GM12878 (cell line): Measurements from ENCODE around the gene GNB3. TPM values are rescaled to one million over a fixed set of nuclear protein-coding genes. Genes with fewer than 3 reads are reported as not detected.

Experiments used
- GATAD2B ChIP-seq: fragments of 450-650 bp; conservative IDR thresholded peaks from 2 replicates; pipeline ENCODE4 v1.6.1; 2017; ENCODE audit warnings: low read depth, mild to moderate bottlenecking, moderate library complexity
- NFIC ChIP-seq: IDR thresholded peaks from 2 replicates; pipeline ENCODE4 v1.6.1; 2012; ENCODE audit warnings: low read depth, mild to moderate bottlenecking, inconsistent platforms, low read length, moderate library complexity
- NR2C1 ChIP-seq: fragments of 450-650 bp; IDR thresholded peaks from 2 replicates; pipeline ENCODE4 v1.6.1; 2017; ENCODE audit warnings: antibody characterized with exemption, mild to moderate bottlenecking, moderate library complexity
- POLR2A ChIP-seq: IDR thresholded peaks from 2 replicates; pipeline ENCODE4 v1.6.1; 2011; ENCODE audit warnings: low read depth, mild to moderate bottlenecking, low read length
- POLR2AphosphoS5 ChIP-seq: IDR thresholded peaks from 2 replicates; pipeline ENCODE4 v1.6.1; 2011; ENCODE audit warnings: mild to moderate bottlenecking, low read length, inconsistent platforms
- POU2F2 ChIP-seq: IDR thresholded peaks from 3 replicates; pipeline ENCODE4 v1.6.1; 2011; ENCODE audit warnings: low read depth, mild to moderate bottlenecking, low read length, borderline replicate concordance
- SMAD5 ChIP-seq: IDR thresholded peaks from 2 replicates; pipeline ENCODE4 v1.6.1; 2016; ENCODE audit warnings: antibody characterized with exemption, low read depth
- SMC3 ChIP-seq: IDR thresholded peaks from 2 replicates; pipeline ENCODE4 v1.6.1; 2011; ENCODE audit warnings: low read length, improper control_type of control experiment, borderline replicate concordance
- TARDBP ChIP-seq: IDR thresholded peaks from 2 replicates; pipeline ENCODE4 v1.6.1; 2016; ENCODE audit warnings: borderline replicate concordance
- YY1 ChIP-seq: IDR thresholded peaks from 2 replicates; pipeline ENCODE4 v1.6.1; 2011; ENCODE audit warnings: low read depth, mild to moderate bottlenecking, low read length
- polyA plus RNA-seq, 11 experiments: library from polyadenylated mRNA; depleted of rRNA in 4 of 11; unstranded in 6 of 11; stranded (reverse) in 5 of 11; fragments of >200 nt; fragmentation: Nextera tagmentation in 4 of 11; fragmentation: Illumina TruSeq in 1 of 11; extraction: Ambion mirVana in 4 of 11; extraction: Trizol in 1 of 11; gene quantifications; 1 replicate in 1 of 11; 2 replicates in 10 of 11; pipeline versions ENCODE4 v1.2.1 to v1.2.3, GENCODE V29; 2011 to 2016; ENCODE audit warnings: inconsistent platforms in 2 of 11, missing spikeins in 2 of 11, low read depth in 1 of 11
- total RNA-seq, 4 experiments: library from RNA; depleted of rRNA in 3 of 4; stranded (reverse); fragments of >200 nt in 3 of 4; fragmentation: Illumina TruSeq in 1 of 4; extraction: Trizol in 1 of 4; gene quantifications; 2 replicates each; pipeline versions ENCODE4 v1.2.1 to v1.2.3, GENCODE V29; 2013 to 2021
- TF ChIP-seq, protein P1 (sequence below): fragments of 450-650 bp; formaldehyde crosslinking; IDR thresholded peaks from 2 replicates; pipeline ENCODE4 v1.4.0; 2020; ENCODE audit warnings: mild to moderate bottlenecking, moderate library complexity
- TF ChIP-seq, protein P2 (sequence below): IDR thresholded peaks from 2 replicates; pipeline ENCODE4 v1.6.1; 2012; ENCODE audit warnings: low read depth, low read length, improper control_type of control experiment
- TF ChIP-seq, protein P3 (sequence below): fragments of 450-650 bp; IDR thresholded peaks from 2 replicates; pipeline ENCODE4 v1.6.1; 2016; ENCODE audit warnings: mild to moderate bottlenecking
- TF ChIP-seq, protein P4 (sequence below): IDR thresholded peaks from 2 replicates; pipeline ENCODE4 v1.6.1; 2011; ENCODE audit warnings: borderline replicate concordance, low read depth, mild to moderate bottlenecking, moderate library complexity, low read length; ENCODE audit not compliant: insufficient read depth, poor library complexity, severe bottlenecking
- TF ChIP-seq, protein P5 (sequence below): fragments of 450-650 bp; IDR thresholded peaks from 2 replicates; pipeline ENCODE4 v1.6.1; 2017; ENCODE audit warnings: mild to moderate bottlenecking, low read depth, inconsistent platforms; ENCODE audit not compliant: poor library complexity, severe bottlenecking
- TF ChIP-seq, protein P6 (sequence below): fragments of 450-650 bp; conservative IDR thresholded peaks from 2 replicates; pipeline ENCODE4 v1.6.1; 2017; ENCODE audit warnings: mild to moderate bottlenecking, moderate library complexity

The GNB3 gene
- total and polyA plus RNA-seq, 10 of the 15 experiments (the other 5 are each of a cell fraction or from before 2014, with no cell fraction given): 0.05 to 1.1 (median 0.36) TPM

DNA sequence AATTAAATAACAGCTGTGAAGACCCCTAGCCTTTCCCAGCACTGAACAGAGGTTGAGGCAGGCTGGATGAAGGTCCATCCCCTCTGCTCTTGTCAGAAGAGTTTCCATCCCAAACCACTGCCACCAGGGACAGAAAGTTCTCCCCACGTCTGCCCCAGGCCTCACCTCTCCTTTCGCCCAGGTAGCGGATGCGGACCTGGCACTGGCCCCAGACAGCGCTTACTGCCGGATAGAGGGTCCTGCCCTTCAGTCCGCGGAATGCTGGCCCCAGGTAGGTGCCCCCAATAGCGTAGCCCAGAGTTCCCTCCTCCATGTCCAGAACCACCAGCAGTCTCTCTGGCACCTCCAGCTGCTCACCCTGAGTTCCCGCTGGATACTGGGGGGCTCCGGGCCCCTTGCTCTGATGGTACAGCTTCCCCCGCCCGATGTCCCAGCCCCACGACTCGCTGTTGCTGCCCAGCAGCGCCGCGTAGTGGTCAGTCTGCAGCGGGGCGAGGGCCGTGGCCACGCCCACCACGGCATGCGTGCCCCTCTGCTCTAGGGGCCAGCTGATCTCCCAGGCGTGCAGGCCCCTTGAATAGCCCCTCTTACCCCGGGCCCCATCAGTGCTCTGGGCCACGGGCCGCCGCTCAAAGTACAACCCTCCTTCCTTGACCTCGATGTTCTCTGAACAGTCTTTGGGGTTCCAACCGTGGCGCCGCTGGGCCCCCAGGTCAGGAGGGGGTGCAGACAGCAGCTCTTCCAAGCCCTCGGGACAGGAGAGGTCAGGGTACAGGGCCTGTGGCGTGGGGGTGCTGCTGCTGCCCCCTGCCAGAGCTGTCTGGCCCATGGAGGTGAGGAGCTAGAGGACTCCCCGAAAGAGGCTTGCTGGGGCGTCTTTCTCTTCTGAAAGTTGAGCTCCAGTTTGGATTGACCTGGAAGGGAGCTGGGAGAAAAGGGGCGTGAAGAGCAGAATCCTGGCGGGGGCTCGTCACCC lies 31.6 kb downstream of the GNB3 start (continued):
- TF ChIP-seq, protein P1, sequence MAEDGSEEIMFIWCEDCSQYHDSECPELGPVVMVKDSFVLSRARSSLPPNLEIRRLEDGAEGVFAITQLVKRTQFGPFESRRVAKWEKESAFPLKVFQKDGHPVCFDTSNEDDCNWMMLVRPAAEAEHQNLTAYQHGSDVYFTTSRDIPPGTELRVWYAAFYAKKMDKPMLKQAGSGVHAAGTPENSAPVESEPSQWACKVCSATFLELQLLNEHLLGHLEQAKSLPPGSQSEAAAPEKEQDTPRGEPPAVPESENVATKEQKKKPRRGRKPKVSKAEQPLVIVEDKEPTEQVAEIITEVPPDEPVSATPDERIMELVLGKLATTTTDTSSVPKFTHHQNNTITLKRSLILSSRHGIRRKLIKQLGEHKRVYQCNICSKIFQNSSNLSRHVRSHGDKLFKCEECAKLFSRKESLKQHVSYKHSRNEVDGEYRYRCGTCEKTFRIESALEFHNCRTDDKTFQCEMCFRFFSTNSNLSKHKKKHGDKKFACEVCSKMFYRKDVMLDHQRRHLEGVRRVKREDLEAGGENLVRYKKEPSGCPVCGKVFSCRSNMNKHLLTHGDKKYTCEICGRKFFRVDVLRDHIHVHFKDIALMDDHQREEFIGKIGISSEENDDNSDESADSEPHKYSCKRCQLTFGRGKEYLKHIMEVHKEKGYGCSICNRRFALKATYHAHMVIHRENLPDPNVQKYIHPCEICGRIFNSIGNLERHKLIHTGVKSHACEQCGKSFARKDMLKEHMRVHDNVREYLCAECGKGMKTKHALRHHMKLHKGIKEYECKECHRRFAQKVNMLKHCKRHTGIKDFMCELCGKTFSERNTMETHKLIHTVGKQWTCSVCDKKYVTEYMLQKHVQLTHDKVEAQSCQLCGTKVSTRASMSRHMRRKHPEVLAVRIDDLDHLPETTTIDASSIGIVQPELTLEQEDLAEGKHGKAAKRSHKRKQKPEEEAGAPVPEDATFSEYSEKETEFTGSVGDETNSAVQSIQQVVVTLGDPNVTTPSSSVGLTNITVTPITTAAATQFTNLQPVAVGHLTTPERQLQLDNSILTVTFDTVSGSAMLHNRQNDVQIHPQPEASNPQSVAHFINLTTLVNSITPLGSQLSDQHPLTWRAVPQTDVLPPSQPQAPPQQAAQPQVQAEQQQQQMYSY: no peak
- TF ChIP-seq, protein P2, sequence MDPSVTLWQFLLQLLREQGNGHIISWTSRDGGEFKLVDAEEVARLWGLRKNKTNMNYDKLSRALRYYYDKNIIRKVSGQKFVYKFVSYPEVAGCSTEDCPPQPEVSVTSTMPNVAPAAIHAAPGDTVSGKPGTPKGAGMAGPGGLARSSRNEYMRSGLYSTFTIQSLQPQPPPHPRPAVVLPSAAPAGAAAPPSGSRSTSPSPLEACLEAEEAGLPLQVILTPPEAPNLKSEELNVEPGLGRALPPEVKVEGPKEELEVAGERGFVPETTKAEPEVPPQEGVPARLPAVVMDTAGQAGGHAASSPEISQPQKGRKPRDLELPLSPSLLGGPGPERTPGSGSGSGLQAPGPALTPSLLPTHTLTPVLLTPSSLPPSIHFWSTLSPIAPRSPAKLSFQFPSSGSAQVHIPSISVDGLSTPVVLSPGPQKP: no peak
- no peak for TF ChIP-seq NR2C1
- peak; percentile 72; the same call in 1 of the 2 replicates for TF ChIP-seq YY1
- TF ChIP-seq SMC3: peak; percentile 35; the same call in 1 of the 2 replicates
- TF ChIP-seq, protein P3, sequence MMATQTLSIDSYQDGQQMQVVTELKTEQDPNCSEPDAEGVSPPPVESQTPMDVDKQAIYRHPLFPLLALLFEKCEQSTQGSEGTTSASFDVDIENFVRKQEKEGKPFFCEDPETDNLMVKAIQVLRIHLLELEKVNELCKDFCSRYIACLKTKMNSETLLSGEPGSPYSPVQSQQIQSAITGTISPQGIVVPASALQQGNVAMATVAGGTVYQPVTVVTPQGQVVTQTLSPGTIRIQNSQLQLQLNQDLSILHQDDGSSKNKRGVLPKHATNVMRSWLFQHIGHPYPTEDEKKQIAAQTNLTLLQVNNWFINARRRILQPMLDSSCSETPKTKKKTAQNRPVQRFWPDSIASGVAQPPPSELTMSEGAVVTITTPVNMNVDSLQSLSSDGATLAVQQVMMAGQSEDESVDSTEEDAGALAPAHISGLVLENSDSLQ: no peak
- TF ChIP-seq POLR2AphosphoS5: peak; percentile 14; the same call in 1 of the 2 replicates
- no peak for TF ChIP-seq NFIC
- 0 out of 2 replicates have a peak, but pooled peaks have one; percentile 35 for TF ChIP-seq TARDBP
- TF ChIP-seq SMAD5: peak; percentile 3; the same call in 1 of the 2 replicates
- peak; percentile 52; the same call in 1 of the 3 replicates for TF ChIP-seq POU2F2
- TF ChIP-seq GATAD2B: peak; percentile 72; the same call in 1 of the 2 replicates
- TF ChIP-seq, protein P4, sequence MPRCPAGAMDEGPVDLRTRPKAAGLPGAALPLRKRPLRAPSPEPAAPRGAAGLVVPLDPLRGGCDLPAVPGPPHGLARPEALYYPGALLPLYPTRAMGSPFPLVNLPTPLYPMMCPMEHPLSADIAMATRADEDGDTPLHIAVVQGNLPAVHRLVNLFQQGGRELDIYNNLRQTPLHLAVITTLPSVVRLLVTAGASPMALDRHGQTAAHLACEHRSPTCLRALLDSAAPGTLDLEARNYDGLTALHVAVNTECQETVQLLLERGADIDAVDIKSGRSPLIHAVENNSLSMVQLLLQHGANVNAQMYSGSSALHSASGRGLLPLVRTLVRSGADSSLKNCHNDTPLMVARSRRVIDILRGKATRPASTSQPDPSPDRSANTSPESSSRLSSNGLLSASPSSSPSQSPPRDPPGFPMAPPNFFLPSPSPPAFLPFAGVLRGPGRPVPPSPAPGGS: peak; percentile 61
- TF ChIP-seq POLR2A: peak; percentile 81
- TF ChIP-seq, protein P5, sequence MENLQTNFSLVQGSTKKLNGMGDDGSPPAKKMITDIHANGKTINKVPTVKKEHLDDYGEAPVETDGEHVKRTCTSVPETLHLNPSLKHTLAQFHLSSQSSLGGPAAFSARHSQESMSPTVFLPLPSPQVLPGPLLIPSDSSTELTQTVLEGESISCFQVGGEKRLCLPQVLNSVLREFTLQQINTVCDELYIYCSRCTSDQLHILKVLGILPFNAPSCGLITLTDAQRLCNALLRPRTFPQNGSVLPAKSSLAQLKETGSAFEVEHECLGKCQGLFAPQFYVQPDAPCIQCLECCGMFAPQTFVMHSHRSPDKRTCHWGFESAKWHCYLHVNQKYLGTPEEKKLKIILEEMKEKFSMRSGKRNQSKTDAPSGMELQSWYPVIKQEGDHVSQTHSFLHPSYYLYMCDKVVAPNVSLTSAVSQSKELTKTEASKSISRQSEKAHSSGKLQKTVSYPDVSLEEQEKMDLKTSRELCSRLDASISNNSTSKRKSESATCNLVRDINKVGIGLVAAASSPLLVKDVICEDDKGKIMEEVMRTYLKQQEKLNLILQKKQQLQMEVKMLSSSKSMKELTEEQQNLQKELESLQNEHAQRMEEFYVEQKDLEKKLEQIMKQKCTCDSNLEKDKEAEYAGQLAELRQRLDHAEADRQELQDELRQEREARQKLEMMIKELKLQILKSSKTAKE: no peak
- TF ChIP-seq, protein P6, sequence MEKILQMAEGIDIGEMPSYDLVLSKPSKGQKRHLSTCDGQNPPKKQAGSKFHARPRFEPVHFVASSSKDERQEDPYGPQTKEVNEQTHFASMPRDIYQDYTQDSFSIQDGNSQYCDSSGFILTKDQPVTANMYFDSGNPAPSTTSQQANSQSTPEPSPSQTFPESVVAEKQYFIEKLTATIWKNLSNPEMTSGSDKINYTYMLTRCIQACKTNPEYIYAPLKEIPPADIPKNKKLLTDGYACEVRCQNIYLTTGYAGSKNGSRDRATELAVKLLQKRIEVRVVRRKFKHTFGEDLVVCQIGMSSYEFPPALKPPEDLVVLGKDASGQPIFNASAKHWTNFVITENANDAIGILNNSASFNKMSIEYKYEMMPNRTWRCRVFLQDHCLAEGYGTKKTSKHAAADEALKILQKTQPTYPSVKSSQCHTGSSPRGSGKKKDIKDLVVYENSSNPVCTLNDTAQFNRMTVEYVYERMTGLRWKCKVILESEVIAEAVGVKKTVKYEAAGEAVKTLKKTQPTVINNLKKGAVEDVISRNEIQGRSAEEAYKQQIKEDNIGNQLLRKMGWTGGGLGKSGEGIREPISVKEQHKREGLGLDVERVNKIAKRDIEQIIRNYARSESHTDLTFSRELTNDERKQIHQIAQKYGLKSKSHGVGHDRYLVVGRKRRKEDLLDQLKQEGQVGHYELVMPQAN: peak; percentile 64; the same call in 1 of the 2 replicates
